ENCODE measurements around the gene PUM1. TPM values are rescaled to one million over a fixed set of nuclear protein-coding genes. Genes with fewer than 3 reads are reported as not detected.

PUM1 gene
- total RNA-seq, 1 experiment from 2014 or later = 43.8 TPM

- no peak for DNase-seq (ENCODE audit: extremely low read depth, low read depth)
Observed at GRCh38 chr1:31031330-31032143, 34.0 kb downstream of the PUM1 start.

GRCh38 chr1:31029026-31029425, 36.5 kb downstream of the PUM1 start:
- no peak for DNase-seq (ENCODE audit: extremely low read depth, low read depth)

GRCh38 chr1:31027693-31028526, 37.6 kb downstream of the PUM1 start:
- no peak for DNase-seq (ENCODE audit: extremely low read depth, low read depth)

GRCh38 chr1:31022259-31022658, 43.3 kb downstream of the PUM1 start:
- DNase-seq (ENCODE audit: extremely low read depth, low read depth) = no peak

GRCh38 chr1:31020007-31020790, 45.3 kb downstream of the PUM1 start:
- no peak for DNase-seq (ENCODE audit: extremely low read depth, low read depth)

- no peak for DNase-seq (ENCODE audit: extremely low read depth, low read depth)
Observed at GRCh38 chr1:31019401-31019800, 46.1 kb downstream of the PUM1 start.

- no peak for DNase-seq (ENCODE audit: extremely low read depth, low read depth)
Observed at GRCh38 chr1:31016868-31017267, 48.6 kb downstream of the PUM1 start.

- DNase-seq (ENCODE audit: extremely low read depth, low read depth) = no peak
Observed at GRCh38 chr1:31013187-31013864, 52.2 kb downstream of the PUM1 start.

GRCh38 chr1:31012210-31012924, 53.1 kb downstream of the PUM1 start:
- no peak for DNase-seq (ENCODE audit: extremely low read depth, low read depth)

- DNase-seq (ENCODE audit: extremely low read depth, low read depth) = no peak
Observed at GRCh38 chr1:31011719-31012118, 53.8 kb downstream of the PUM1 start.

GRCh38 chr1:31010086-31010989, 55.2 kb downstream of the PUM1 start:
- no peak for DNase-seq (ENCODE audit: extremely low read depth, low read depth)

- DNase-seq (ENCODE audit: extremely low read depth, low read depth) = no peak
Observed at GRCh38 chr1:31007462-31007991, 58.0 kb downstream of the PUM1 start.

GRCh38 chr1:31006747-31007146, 58.8 kb downstream of the PUM1 start:
- DNase-seq (ENCODE audit: extremely low read depth, low read depth) = no peak

GRCh38 chr1:31005617-31006166, 59.8 kb downstream of the PUM1 start:
- no peak for DNase-seq (ENCODE audit: extremely low read depth, low read depth)

- no peak for DNase-seq (ENCODE audit: extremely low read depth, low read depth)
Observed at GRCh38 chr1:31005198-31005597, 60.3 kb downstream of the PUM1 start.

- no peak for DNase-seq (ENCODE audit: extremely low read depth, low read depth)
Observed at GRCh38 chr1:31004231-31004621, 61.3 kb downstream of the PUM1 start.

GRCh38 chr1:31003613-31004230, 61.8 kb downstream of the PUM1 start:
- no peak for DNase-seq (ENCODE audit: extremely low read depth, low read depth)

GRCh38 chr1:31000301-31000700, 65.2 kb downstream of the PUM1 start:
- DNase-seq (ENCODE audit: extremely low read depth, low read depth) = no peak

Data from NCI-H460 (cell line).